Measurements from ENCODE around the gene TRAF3IP3.

The TRAF3IP3 gene

GRCh38 chr1:209727286-209727685 is 28.6 kb upstream of the TRAF3IP3 start:
- no peak for DNase-seq (ENCODE audit: low read depth)
- TF ChIP-seq CTCF (conservative IDR thresholded peaks at IDR 0.05; ENCODE audit: low read length) = no peak
- H3K4me3 ChIP-seq (ENCODE audit: low read length) = no peak overlapping the region

GRCh38 chr1:209727785-209728184 is 28.1 kb upstream of the TRAF3IP3 start:
- no peak for DNase-seq (ENCODE audit: low read depth)
- no peak for TF ChIP-seq CTCF (conservative IDR thresholded peaks at IDR 0.05; ENCODE audit: low read length)
- H3K4me3 ChIP-seq (ENCODE audit: low read length) = no peak overlapping the region

- DNase-seq (ENCODE audit: low read depth) = no peak
- no peak for TF ChIP-seq CTCF (conservative IDR thresholded peaks at IDR 0.05; ENCODE audit: low read length)
- no peak overlapping the region for H3K4me3 ChIP-seq (ENCODE audit: low read length)
Measured at GRCh38 chr1:209728466-209728865, 27.4 kb upstream of the TRAF3IP3 start.

- TF ChIP-seq CTCF (conservative IDR thresholded peaks at IDR 0.05; ENCODE audit: low read length) = no peak
- no peak overlapping the region for H3K4me3 ChIP-seq (ENCODE audit: low read length)
- no peak for DNase-seq (ENCODE audit: low read depth)
Measured at GRCh38 chr1:209729436-209729835, 26.4 kb upstream of the TRAF3IP3 start.

- no peak for TF ChIP-seq CTCF (conservative IDR thresholded peaks at IDR 0.05; ENCODE audit: low read length)
- H3K4me3 ChIP-seq (ENCODE audit: low read length) = no peak overlapping the region
- no peak for DNase-seq (ENCODE audit: low read depth)
Measured at GRCh38 chr1:209732725-209733124, 23.1 kb upstream of the TRAF3IP3 start.

- no peak for TF ChIP-seq CTCF (conservative IDR thresholded peaks at IDR 0.05; ENCODE audit: low read length)
Measured at GRCh38 chr1:209733409-209734192, 22.3 kb upstream of the TRAF3IP3 start.

GRCh38 chr1:209736490-209737117 is 19.2 kb upstream of the TRAF3IP3 start:
- H3K4me3 ChIP-seq (ENCODE audit: low read length) = no peak overlapping the region
- TF ChIP-seq CTCF (conservative IDR thresholded peaks at IDR 0.05; ENCODE audit: low read length) = no peak
- no peak for DNase-seq (ENCODE audit: low read depth)

More at GRCh38 chr1:209733409-209734192, 22.3 kb upstream of the TRAF3IP3 start:
- H3K4me3 ChIP-seq (ENCODE audit: low read length) = no peak overlapping the region
- DNase-seq (ENCODE audit: low read depth) = peak; percentile 49

Measured in AG10803 (cell line).